Measurements from ENCODE around the gene RIMS4. TPM values are rescaled to one million over a fixed set of nuclear protein-coding genes. Genes with fewer than 3 reads are reported as not detected.

RIMS4 gene
- total and polyA plus RNA-seq, 12 donors, result 0.04 to 0.42 (median 0.13) TPM; not detected in 5

DNA sequence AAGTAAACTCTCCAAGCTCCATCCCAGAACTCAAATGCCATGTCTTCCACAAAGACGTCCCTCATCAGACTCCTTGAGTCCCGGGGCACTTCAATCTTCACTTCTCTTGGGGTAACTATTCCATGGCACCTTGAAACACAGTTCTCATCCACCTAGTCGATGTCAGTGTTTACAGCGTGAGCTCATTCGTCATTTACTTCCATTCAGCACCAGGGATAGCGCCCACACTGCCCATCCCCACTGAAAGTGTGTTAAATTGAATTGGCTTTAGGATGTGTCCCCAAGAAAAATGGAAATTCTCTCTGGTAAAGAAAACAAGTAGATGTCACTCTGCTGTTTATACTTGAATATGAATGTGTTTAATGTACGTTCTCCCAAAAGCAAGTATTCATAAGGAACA is 33.4 kb downstream of the RIMS4 start:
- H3K36me3 ChIP-seq, result no peaks in the 10 kb centered on the region
- TF ChIP-seq, protein P1, sequence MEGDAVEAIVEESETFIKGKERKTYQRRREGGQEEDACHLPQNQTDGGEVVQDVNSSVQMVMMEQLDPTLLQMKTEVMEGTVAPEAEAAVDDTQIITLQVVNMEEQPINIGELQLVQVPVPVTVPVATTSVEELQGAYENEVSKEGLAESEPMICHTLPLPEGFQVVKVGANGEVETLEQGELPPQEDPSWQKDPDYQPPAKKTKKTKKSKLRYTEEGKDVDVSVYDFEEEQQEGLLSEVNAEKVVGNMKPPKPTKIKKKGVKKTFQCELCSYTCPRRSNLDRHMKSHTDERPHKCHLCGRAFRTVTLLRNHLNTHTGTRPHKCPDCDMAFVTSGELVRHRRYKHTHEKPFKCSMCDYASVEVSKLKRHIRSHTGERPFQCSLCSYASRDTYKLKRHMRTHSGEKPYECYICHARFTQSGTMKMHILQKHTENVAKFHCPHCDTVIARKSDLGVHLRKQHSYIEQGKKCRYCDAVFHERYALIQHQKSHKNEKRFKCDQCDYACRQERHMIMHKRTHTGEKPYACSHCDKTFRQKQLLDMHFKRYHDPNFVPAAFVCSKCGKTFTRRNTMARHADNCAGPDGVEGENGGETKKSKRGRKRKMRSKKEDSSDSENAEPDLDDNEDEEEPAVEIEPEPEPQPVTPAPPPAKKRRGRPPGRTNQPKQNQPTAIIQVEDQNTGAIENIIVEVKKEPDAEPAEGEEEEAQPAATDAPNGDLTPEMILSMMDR (IDR thresholded peaks at IDR 0.05), result no peak
- DNase-seq (peak in 1 of 2 donors; percentile 25), ATAC-seq (no peak)
- H3K27me3 ChIP-seq, result peaks cover 0 to 28% (median 7%) of the 10 kb centered on the region in 7 donors
- H3K9me3 ChIP-seq, result no peaks in the 10 kb centered on the region
- H3K4me3 ChIP-seq, result no peak overlapping the region
- WGBS, 2 donors, result 13 to 15% methylated on average over 7 of the region's 7 CpGs
- no peaks in the 10 kb centered on the region for H3K4me1 ChIP-seq
- intact Hi-C loops (cut with DNase I), result no loop called here
- H3K27ac ChIP-seq, result no peak overlapping the region

DNA sequence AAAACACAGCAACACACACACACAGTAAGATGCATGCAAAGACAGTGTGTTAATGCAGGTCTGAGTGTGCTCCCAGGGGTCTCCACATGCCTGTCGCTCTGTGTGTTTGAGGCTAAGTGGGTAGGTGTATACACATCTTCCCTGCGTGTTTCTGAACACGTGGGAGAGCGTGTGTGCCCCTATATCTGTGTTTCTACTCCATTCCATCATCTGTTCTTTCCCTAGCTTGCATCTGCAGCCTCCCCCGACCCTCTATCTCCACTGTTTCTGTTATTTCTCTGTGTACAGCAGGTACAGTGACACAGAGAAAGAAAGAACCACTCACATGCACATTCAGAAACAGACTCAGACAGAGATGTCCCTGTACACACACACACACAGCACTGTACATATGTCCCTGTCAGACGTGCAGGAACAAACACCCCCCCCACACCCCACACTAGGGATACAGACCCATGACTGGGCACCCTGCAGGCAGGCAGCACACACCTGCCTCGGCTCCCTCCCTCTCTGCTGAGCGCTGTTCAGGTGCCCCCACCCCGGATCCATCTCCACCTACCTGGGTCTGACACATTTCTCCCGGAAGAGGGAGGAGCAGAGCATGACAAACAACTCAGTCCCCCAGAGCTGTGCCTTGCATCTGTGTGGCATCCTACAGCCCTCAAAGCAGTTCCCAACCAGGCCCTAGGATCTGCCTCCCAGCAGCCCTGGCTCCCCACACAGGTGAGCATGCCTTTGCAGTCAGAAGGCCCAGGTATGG is 37.1 kb downstream of the RIMS4 start:
- WGBS, 2 donors, result 52 to 55% methylated on average over 10 of the region's 10 CpGs
- ATAC-seq, result no peak
- H3K36me3 ChIP-seq, result no peaks in the 10 kb centered on the region
- no peaks in the 10 kb centered on the region for H3K4me1 ChIP-seq
- peaks cover 0 to 45% (median 19%) of the 10 kb centered on the region in 7 donors for H3K27me3 ChIP-seq
- H3K27ac ChIP-seq, result no peak overlapping the region
- no peak overlapping the region for H3K4me3 ChIP-seq
- TF ChIP-seq, protein P1 (IDR thresholded peaks at IDR 0.05), result no peak
- intact Hi-C loops (cut with DNase I), result no loop called here
- no peak for DNase-seq
- H3K9me3 ChIP-seq, result no peaks in the 10 kb centered on the region

DNA sequence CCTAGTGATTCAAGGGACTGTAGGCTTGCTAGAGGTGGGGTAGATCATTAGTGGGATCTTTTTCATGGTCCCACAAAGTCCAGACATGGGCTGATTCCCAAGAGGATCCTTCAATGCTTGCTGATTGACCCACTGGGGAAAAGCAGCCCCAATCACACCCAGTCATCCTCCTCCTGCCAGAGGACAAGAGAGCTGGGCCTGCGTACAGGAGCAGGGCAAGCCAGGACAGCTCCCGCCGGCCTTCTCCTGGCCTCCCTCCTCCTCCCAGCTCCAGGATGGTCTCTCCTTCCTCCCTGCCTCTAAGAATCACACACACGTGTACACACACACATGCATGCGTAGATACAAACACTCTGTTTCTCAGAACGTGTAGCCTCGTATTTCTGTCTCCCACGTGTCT is 37.7 kb downstream of the RIMS4 start:
- TF ChIP-seq, protein P1 (IDR thresholded peaks at IDR 0.05), result no peak
- no peak for ATAC-seq

DNA sequence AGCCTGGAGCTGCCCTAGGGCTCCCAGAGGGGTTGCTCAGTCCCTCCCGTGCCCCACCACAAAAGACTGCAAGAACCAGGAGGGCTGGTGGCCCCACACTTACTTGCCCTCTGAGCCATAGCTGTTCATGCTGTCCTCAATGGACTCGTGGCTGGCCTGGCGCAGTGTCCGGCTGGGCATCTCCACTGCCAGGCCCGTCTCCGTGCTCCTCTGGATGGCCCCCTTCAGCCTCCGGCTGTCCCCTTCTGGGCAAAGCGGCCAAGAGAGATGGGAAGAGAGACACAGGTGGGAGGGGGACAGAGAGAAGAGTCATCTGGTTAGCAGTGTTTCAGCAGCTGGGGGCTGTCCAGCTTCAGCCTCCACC is 39.2 kb downstream of the RIMS4 start:
- Histone ChIP-seq H3K4me1 (no peaks in the 10 kb centered on the region), H3K27ac (no peak overlapping the region), H3K27me3 (peaks cover 0 to 59% (median 25%) of the 10 kb centered on the region in 7 donors), H3K9me3 (no peaks in the 10 kb centered on the region), H3K4me3 (no peak overlapping the region), H3K36me3 (no peaks in the 10 kb centered on the region)
- DNase-seq (no peak), ATAC-seq (no peak)
- intact Hi-C loops (cut with DNase I), result no loop called here
- WGBS, 2 donors, result 84 to 85% methylated on average over 8 of the region's 8 CpGs
- TF ChIP-seq, protein P1 (IDR thresholded peaks at IDR 0.05), result no peak

More for the DNA sequence above, 37.7 kb downstream of the RIMS4 start:
- Histone ChIP-seq H3K27me3 (peaks cover 0 to 50% (median 19%) of the 10 kb centered on the region in 7 donors), H3K36me3 (no peaks in the 10 kb centered on the region), H3K4me3 (no peak overlapping the region), H3K9me3 (no peaks in the 10 kb centered on the region), H3K27ac (no peak overlapping the region), H3K4me1 (no peaks in the 10 kb centered on the region)
- 57 to 60% methylated on average over 8 of the region's 8 CpGs for WGBS, 2 donors
- DNase-seq, result no peak
- intact Hi-C loops (cut with DNase I), result no loop called here
